HepG2 (cell line): Measurements from ENCODE around the gene ECSIT. TPM values are rescaled to one million over a fixed set of nuclear protein-coding genes. Genes with fewer than 3 reads are reported as not detected.

Experiments
- CSRNP1 ChIP-seq: sonication (generic); formaldehyde crosslinking; IDR thresholded peaks from 2 replicates; pipeline ENCODE4 v1.8.1; 2023; ENCODE audit warnings: mild to moderate bottlenecking, missing genetic modification reagents
- IRF1 ChIP-seq: sonication (generic); formaldehyde crosslinking; IDR thresholded peaks from 2 replicates; pipeline ENCODE4 v1.4.0; 2020; ENCODE audit warnings: low read depth, mild to moderate bottlenecking, missing genetic modification reagents
- NFRKB ChIP-seq: fragments of 450-650 bp; IDR thresholded peaks from 2 replicates; pipeline ENCODE4 v1.6.1; 2017
- POLR2G ChIP-seq: fragments of 200-400 bp; formaldehyde crosslinking; IDR thresholded peaks from 2 replicates; pipeline ENCODE4 v1.6.1; 2018; ENCODE audit warnings: mild to moderate bottlenecking, low read depth, low read length, moderate library complexity
- SNAPC4 ChIP-seq: sonication (generic); formaldehyde crosslinking; IDR thresholded peaks from 2 replicates; pipeline ENCODE4 v1.4.0; 2020; ENCODE audit warnings: mild to moderate bottlenecking, missing genetic modification reagents
- THRA ChIP-seq: sonication (generic); formaldehyde crosslinking; IDR thresholded peaks from 2 replicates; pipeline ENCODE4 v1.4.0; 2020; ENCODE audit warnings: missing genetic modification reagents, borderline replicate concordance
- ZIK1 ChIP-seq: sonication (generic); formaldehyde crosslinking; IDR thresholded peaks from 2 replicates; pipeline ENCODE4 v1.5.0; 2020; ENCODE audit warnings: mild to moderate bottlenecking, low read depth, missing genetic modification reagents, borderline replicate concordance
- ZMYM2 ChIP-seq: sonication (generic); formaldehyde crosslinking; IDR thresholded peaks from 2 replicates; pipeline ENCODE4 v1.8.0; 2022; ENCODE audit warnings: mild to moderate bottlenecking, missing genetic modification reagents
- ZNF317 ChIP-seq: sonication (generic); formaldehyde crosslinking; IDR thresholded peaks from 2 replicates; pipeline ENCODE4 v1.5.0; 2020; ENCODE audit warnings: mild to moderate bottlenecking, missing genetic modification reagents
- ZNF7 ChIP-seq: IDR thresholded peaks from 2 replicates; pipeline ENCODE4 v1.6.1; 2016; ENCODE audit warnings: missing biosample characterization, missing genetic modification reagents
- polyA plus RNA-seq, 8 experiments: library from polyadenylated mRNA; depleted of rRNA in 3 of 8; stranded (reverse) in 7 of 8; unstranded in 1 of 8; fragments of >200 nt; fragmentation: Illumina TruSeq in 4 of 8; extraction: Trizol in 4 of 8; gene quantifications; 2 replicates each; pipeline versions ENCODE4 v1.2.1 to v1.2.3, GENCODE V29; 2011 to 2016; ENCODE audit warnings: low read depth in 4 of 8, missing spikeins in 1 of 8, mixed read lengths in 1 of 8; ENCODE audit not compliant: insufficient read depth in 1 of 8
- total RNA-seq, 5 experiments: library from RNA; depleted of rRNA; stranded (reverse); fragments of >200 nt; fragmentation: Illumina TruSeq; extraction: Trizol; gene quantifications; 2 replicates each; pipeline ENCODE4 v1.2.3, GENCODE V29; 2016; ENCODE audit warnings: low read depth in 1 of 5
- TF ChIP-seq, protein P1 (sequence below): sonication (generic); formaldehyde crosslinking; IDR thresholded peaks from 2 replicates; pipeline ENCODE4 v1.4.0; 2020; ENCODE audit warnings: missing genetic modification reagents
- TF ChIP-seq, protein P2 (sequence below): sonication (generic); formaldehyde crosslinking; IDR thresholded peaks from 2 replicates; pipeline ENCODE4 v1.4.0; 2020; ENCODE audit warnings: mild to moderate bottlenecking, missing genetic modification reagents, borderline replicate concordance

Gene ECSIT
- total and polyA plus RNA-seq, 2 of the 13 experiments (the other 11 are each of a cell fraction or from before 2014, with no cell fraction given), result 36.4 to 62.3 TPM

- TF ChIP-seq IRF1 (CRISPR knock-in tag), result no peak
- 0 out of 2 replicates have a peak, but pooled peaks have one; percentile 43 for TF ChIP-seq SNAPC4
- TF ChIP-seq, protein P1, sequence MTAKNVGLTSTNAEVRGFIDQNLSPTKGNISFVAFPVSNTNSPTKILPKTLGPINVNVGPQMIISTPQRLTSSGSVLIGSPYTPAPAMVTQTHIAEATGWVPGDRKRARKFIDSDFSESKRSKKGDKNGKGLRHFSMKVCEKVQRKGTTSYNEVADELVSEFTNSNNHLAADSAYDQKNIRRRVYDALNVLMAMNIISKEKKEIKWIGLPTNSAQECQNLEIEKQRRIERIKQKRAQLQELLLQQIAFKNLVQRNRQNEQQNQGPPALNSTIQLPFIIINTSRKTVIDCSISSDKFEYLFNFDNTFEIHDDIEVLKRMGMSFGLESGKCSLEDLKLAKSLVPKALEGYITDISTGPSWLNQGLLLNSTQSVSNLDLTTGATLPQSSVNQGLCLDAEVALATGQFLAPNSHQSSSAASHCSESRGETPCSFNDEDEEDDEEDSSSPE (CRISPR knock-in tag), result peak; percentile 63; the same call in 1 of the 2 replicates
- peak; percentile 61 for TF ChIP-seq NFRKB
- TF ChIP-seq ZNF317 (CRISPR knock-in tag), result peak; percentile 87
- peak; percentile 90 for TF ChIP-seq POLR2G
- TF ChIP-seq THRA (CRISPR knock-in tag), result peak; percentile 68; the same call in 1 of the 2 replicates
- 0 out of 2 replicates have a peak, but pooled peaks have one; percentile 6 for TF ChIP-seq ZMYM2
- TF ChIP-seq, protein P2, sequence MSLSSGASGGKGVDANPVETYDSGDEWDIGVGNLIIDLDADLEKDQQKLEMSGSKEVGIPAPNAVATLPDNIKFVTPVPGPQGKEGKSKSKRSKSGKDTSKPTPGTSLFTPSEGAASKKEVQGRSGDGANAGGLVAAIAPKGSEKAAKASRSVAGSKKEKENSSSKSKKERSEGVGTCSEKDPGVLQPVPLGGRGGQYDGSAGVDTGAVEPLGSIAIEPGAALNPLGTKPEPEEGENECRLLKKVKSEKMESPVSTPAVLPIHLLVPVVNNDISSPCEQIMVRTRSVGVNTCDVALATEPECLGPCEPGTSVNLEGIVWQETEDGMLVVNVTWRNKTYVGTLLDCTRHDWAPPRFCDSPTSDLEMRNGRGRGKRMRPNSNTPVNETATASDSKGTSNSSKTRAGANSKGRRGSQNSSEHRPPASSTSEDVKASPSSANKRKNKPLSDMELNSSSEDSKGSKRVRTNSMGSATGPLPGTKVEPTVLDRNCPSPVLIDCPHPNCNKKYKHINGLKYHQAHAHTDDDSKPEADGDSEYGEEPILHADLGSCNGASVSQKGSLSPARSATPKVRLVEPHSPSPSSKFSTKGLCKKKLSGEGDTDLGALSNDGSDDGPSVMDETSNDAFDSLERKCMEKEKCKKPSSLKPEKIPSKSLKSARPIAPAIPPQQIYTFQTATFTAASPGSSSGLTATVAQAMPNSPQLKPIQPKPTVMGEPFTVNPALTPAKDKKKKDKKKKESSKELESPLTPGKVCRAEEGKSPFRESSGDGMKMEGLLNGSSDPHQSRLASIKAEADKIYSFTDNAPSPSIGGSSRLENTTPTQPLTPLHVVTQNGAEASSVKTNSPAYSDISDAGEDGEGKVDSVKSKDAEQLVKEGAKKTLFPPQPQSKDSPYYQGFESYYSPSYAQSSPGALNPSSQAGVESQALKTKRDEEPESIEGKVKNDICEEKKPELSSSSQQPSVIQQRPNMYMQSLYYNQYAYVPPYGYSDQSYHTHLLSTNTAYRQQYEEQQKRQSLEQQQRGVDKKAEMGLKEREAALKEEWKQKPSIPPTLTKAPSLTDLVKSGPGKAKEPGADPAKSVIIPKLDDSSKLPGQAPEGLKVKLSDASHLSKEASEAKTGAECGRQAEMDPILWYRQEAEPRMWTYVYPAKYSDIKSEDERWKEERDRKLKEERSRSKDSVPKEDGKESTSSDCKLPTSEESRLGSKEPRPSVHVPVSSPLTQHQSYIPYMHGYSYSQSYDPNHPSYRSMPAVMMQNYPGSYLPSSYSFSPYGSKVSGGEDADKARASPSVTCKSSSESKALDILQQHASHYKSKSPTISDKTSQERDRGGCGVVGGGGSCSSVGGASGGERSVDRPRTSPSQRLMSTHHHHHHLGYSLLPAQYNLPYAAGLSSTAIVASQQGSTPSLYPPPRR (CRISPR knock-in tag), result no peak; the same call in 1 of the 2 replicates
- TF ChIP-seq ZNF7 (CRISPR knock-in tag), result no peak
- peak; percentile 76; the same call in 1 of the 2 replicates for TF ChIP-seq ZIK1
- TF ChIP-seq CSRNP1, result peak; percentile 59; the same call in 1 of the 2 replicates
Observed at GRCh38 chr19:11528551-11529341, at the start of gene ECSIT (continued).
